ENCODE data around the gene CPLX1.
"Not testable (repeated sequence)": the region's sequence is repeated elsewhere in the genome, so short reads cannot be mapped to it uniquely, and the experiment has no call there.

Gene CPLX1

DNA sequence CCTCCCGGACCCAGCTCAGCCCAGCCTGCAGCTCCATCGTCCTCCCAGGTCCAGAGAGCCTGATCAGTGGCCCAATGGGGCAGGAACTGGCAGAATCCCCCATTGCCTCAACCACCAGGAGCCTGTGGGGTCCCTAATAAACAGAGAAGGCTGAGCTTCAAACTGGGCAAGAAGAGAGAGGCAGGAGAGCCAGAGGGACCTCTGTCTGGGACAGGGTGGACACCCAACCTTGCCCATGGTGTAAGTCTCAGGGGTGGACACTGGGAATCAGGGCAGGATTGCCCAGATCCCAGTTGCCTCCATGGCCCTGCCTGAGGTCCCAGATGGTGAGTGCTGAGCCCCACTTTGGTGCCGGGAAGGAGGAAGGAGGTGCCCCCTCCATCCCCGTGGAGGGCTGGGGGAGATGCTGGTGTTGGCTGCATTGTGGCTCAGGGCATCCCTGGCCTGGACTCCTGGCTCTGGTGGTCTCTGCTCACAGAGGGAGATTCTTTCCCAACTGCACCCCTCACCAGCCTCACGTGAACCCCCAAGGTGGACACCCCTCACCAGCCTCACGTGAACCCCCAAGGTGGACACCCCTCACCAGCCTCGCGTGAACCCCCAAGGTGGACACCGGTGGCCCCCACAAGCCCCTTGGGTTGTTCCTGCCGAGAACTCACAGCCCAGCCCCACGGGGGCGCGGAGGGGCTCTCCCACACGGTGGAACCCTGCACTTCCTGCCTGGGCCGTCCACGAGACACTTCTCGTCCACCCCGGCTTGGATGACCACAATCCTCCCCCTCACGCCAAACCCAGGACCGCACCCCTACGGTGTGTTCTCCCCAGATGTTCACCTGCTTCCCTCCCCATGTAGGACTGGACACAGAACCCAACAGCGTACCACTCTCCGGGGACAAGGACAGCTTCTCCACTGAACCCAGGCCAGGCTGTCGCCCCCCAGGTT, 5.4 kb downstream of the CPLX1 start:
- H3K9me3 ChIP-seq (ENCODE audit: control insufficient read depth, low read length) = no peaks in the 10 kb centered on the region
- no peak overlapping the region for H3K4me3 ChIP-seq (ENCODE audit: low read length)
- peaks cover 1% of the 10 kb centered on the region for H3K4me1 ChIP-seq (ENCODE audit: control insufficient read depth, insufficient read depth, low read length)
- H3K27me3 ChIP-seq (ENCODE audit: control insufficient read depth, insufficient read depth, low read length) = peaks cover 49% of the 10 kb centered on the region
- no peak overlapping the region for H3K9ac ChIP-seq (ENCODE audit: low read length)
- H3K36me3 ChIP-seq (ENCODE audit: control insufficient read depth, insufficient read depth, low read length) = no peaks in the 10 kb centered on the region

DNA sequence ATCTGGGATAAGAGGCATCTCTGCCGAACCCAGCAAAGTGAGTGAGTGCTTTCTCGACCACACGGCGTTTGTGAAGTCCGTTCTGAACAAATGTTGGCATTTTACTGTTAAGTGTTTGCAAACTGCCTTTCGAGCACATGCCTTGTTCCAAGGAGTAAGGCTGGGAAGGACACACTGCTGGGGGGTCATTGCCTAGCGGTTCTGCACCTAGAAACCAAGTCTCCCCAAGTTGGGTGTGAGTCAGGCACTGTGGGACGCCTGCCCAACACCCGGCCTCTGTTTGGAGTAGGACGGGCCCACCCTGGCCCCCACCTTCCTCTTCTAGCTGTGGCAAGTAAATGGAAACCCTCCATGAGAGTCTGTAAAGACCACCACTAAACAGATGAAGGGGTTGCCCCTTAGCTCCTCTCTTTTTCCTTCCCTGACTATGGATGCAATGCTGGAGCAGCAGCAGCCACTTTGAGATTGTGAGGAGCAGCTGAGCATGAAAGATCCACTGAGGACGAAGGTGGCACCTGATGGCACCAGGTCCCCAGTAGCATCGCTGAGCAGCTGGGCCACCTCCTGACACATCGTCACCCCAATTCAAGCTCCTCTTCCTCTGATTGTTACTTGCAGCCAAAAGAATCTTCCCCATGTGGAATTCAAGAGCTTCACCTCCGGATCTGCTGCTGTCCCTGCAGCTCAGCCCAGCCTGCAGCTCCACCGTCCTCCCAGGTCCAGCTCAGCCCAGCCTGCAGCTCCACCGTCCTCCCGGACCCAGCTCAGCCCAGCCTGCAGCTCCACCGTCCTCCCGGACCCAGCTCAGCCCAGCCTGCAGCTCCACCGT, 6.3 kb downstream of the CPLX1 start:
- H3K9ac ChIP-seq (ENCODE audit: low read length) = no peak overlapping the region
- H3K4me3 ChIP-seq (ENCODE audit: low read length) = no peak overlapping the region
- H3K9me3 ChIP-seq (ENCODE audit: control insufficient read depth, low read length) = no peaks in the 10 kb centered on the region
- H3K27me3 ChIP-seq (ENCODE audit: control insufficient read depth, insufficient read depth, low read length) = peaks cover 40% of the 10 kb centered on the region
- no peaks in the 10 kb centered on the region for H3K36me3 ChIP-seq (ENCODE audit: control insufficient read depth, insufficient read depth, low read length)
- H3K4me1 ChIP-seq (ENCODE audit: control insufficient read depth, insufficient read depth, low read length) = peaks cover 4% of the 10 kb centered on the region

DNA sequence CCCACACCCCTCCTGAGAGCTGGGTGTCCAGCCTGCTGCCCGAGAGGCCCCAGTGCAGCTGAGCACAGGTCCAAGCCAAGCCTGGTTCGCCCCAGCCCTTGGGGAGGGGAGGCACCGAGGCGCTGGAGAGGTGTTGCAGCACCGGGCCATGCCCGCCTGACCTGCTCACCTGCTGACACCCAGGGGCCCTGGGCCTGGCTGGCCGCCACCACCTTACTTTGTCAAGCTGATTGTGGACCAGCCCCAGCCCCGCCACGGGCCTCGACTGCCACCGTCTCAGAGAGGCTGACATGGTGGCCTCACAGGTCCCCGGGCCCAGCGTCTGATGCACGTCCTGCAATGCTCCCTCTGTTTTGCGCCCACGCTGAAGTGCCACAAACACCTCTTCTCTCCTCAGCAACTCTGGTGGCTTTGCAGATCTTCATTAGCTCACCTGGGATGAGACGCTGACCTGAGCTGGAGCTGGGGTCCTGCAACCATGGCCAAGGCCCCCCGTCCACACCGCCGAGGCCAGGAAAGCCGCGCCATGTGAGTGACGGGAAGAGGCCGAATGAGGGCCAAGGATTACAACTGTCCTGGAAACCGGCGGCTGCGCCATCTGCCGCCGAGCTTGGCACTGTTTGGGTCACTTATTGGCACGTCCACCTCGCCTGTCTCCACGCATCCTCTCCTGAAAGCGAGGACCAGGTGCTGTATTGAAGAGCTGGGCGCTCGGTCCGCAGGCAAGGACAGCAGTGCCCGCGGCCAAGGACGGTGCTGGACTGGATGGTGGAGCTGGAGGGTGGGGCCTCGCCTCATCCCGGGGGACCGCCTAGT, 7.6 kb downstream of the CPLX1 start:
- no peak overlapping the region for H3K9ac ChIP-seq (ENCODE audit: low read length)
- no peaks in the 10 kb centered on the region for H3K9me3 ChIP-seq (ENCODE audit: control insufficient read depth, low read length)
- H3K4me3 ChIP-seq (ENCODE audit: low read length) = no peak overlapping the region
- peaks cover 33% of the 10 kb centered on the region for H3K27me3 ChIP-seq (ENCODE audit: control insufficient read depth, insufficient read depth, low read length)
- no peaks in the 10 kb centered on the region for H3K36me3 ChIP-seq (ENCODE audit: control insufficient read depth, insufficient read depth, low read length)
- peaks cover 4% of the 10 kb centered on the region for H3K4me1 ChIP-seq (ENCODE audit: control insufficient read depth, insufficient read depth, low read length)

DNA sequence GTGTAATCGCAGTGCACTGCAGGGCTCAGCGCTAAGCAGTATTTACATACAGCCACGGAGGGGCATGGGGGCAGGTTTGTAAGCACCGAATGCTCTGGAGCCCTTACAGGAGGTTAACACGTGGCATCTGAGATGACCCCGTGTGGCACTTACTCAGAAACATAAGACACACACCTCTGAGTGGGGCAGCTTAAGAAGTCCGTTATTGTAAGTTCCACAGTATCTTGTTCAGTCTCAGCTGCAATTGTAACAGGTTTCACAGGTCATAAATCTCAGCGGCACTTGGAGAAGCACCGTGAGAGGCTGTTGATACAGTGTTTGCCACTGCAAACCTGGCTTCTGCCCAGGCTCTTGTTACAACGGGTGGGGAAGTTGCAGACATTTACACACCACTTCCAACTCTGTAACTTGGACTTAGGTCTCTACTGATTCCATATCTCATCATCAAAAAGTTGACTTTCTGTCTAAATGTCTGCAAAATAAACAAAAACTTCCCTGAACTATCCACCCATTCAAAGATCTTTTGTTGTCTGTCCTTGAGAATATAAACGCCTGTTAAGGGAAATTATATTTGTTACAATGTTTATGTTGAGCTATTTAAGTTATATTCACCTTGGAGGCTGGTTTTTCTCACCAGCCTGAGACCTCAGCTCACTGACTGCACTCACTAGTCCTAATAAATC, 10.3 kb downstream of the CPLX1 start:
- peaks cover 13% of the 10 kb centered on the region for H3K27me3 ChIP-seq (ENCODE audit: control insufficient read depth, insufficient read depth, low read length)
- H3K4me3 ChIP-seq (ENCODE audit: low read length) = no peak overlapping the region

DNA sequence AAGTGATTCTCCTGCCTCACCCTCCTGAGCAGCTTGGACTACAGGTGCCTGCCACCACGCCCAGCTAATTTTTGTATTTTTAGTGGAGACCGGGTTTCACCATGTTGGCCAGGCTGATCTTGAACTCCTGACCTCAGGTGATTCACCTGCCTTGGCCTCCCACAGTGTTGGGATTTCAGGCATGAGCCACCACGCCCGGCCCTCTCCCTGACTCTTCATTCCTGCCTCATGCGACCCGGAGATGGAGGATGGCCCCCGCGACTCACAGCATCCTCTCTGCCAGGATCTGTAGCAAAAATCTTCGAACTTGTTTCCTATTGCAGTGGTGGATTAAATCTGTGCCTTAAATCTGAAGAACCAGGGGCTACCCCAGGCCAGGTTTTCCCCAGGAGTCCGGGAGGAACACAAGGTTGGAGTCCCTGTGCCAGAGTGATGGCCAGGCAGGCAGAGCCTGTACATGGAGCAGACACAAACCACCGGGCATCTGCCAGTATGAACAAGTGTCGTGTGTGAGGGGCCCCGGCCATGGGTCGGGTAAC, 11.5 kb downstream of the CPLX1 start:
- no peak overlapping the region for H3K4me3 ChIP-seq (ENCODE audit: low read length)
- H3K9me3 ChIP-seq (ENCODE audit: control insufficient read depth, low read length) = no peaks in the 10 kb centered on the region
- no peak overlapping the region for H3K9ac ChIP-seq (ENCODE audit: low read length)
- peaks cover 4% of the 10 kb centered on the region for H3K4me1 ChIP-seq (ENCODE audit: control insufficient read depth, insufficient read depth, low read length)
- H3K27me3 ChIP-seq (ENCODE audit: control insufficient read depth, insufficient read depth, low read length) = peaks cover 9% of the 10 kb centered on the region
- no peaks in the 10 kb centered on the region for H3K36me3 ChIP-seq (ENCODE audit: control insufficient read depth, insufficient read depth, low read length)

More for the DNA sequence above, 10.3 kb downstream of the CPLX1 start:
- Histone ChIP-seq H3K9me3 (ENCODE audit: control insufficient read depth, low read length) (no peaks in the 10 kb centered on the region), H3K4me1 (ENCODE audit: control insufficient read depth, insufficient read depth, low read length) (peaks cover 4% of the 10 kb centered on the region), H3K9ac (ENCODE audit: low read length) (no peak overlapping the region), H3K36me3 (ENCODE audit: control insufficient read depth, insufficient read depth, low read length) (no peaks in the 10 kb centered on the region)

DNA sequence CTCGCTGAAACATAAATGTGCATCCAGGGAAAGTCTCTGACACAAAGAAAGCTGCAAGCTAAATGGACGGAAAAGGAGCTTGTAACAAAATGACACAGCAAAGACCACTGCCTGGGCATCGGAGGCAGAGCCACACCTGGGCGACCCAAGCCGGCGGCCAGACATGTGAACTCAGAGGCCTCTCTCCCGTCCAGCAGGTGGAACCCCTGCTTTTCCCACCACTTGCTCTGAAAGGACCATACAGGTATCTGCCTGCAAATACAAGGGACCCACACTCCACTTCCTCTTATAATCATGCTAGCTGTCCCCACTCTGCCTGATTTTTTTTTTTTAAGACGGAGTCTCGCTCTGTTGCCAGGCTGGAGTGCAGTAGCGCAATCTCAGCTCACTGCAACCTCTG, 12.0 kb downstream of the CPLX1 start:
- Histone ChIP-seq H3K9me3 (ENCODE audit: control insufficient read depth, low read length) (no peaks in the 10 kb centered on the region), H3K4me1 (ENCODE audit: control insufficient read depth, insufficient read depth, low read length) (peaks cover 4% of the 10 kb centered on the region), H3K36me3 (ENCODE audit: control insufficient read depth, insufficient read depth, low read length) (no peaks in the 10 kb centered on the region), H3K27me3 (ENCODE audit: control insufficient read depth, insufficient read depth, low read length) (peaks cover 9% of the 10 kb centered on the region), H3K9ac (ENCODE audit: low read length) (no peak overlapping the region), H3K4me3 (ENCODE audit: low read length) (no peak overlapping the region)

DNA sequence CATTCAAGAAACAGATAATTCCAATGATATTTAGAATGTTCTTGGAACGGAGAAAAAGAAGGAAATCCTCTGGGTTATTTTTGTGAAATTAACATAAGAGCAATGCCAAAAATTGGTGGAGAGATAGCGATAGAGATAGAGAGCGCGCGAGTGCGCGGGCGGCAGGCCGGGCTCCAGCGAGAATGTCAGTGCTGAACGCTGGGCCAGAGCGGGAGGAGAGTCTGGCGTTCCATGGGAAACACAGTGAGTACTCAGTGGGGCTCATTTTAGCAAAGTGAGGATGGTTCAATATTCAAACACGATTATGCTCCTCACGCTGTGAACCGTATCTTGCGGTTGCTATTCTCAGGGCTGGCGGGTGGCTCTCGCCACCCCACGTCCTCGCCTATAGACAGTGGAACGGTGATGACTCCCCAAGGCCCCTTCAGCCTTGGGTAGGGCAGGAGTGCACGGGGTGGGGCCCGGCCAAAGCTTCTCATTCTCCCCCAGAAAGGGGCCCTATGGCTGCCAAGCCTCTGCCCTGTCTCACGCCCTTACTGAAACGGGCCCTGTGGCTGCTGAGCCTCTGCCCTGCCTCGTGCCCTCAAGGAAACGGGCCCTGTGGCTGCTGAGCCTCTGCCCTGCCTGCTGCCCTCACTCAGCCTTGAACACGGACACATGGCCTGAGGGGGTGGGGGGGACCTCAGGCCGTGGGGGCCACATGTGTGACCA, 16.9 kb downstream of the CPLX1 start:
- peaks cover 4% of the 10 kb centered on the region for H3K27me3 ChIP-seq (ENCODE audit: control insufficient read depth, insufficient read depth, low read length)
- H3K9ac ChIP-seq (ENCODE audit: low read length) = no peak overlapping the region
- H3K4me3 ChIP-seq (ENCODE audit: low read length) = no peak overlapping the region
- H3K36me3 ChIP-seq (ENCODE audit: control insufficient read depth, insufficient read depth, low read length) = no peaks in the 10 kb centered on the region
- H3K4me1 ChIP-seq (ENCODE audit: control insufficient read depth, insufficient read depth, low read length) = no peaks in the 10 kb centered on the region
- no peaks in the 10 kb centered on the region for H3K9me3 ChIP-seq (ENCODE audit: control insufficient read depth, low read length)

DNA sequence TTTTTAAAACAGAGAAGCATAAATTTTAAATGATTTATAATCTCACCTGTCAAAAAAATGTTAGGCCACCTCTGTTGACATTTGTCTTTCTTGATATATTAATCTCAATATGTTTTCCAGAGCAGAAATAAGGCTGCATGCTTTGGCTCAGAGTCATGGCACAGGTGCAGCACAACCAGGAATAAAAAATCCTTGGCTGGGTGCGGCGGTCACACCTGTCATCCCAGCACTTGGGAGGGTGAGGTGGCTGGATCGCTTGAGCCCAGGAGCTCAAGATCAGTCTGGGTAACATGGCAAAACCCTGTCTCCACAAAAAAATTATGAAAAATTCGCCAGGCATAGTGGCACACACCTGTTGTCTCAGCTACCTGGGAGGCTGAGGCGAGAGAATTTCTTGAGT, 18.1 kb downstream of the CPLX1 start:
- H3K9ac ChIP-seq (ENCODE audit: low read length) = no peak overlapping the region
- no peak overlapping the region for H3K4me3 ChIP-seq (ENCODE audit: low read length)
- H3K27me3 ChIP-seq (ENCODE audit: control insufficient read depth, insufficient read depth, low read length) = peaks cover 4% of the 10 kb centered on the region
- no peaks in the 10 kb centered on the region for H3K9me3 ChIP-seq (ENCODE audit: control insufficient read depth, low read length)
- H3K36me3 ChIP-seq (ENCODE audit: control insufficient read depth, insufficient read depth, low read length) = no peaks in the 10 kb centered on the region
- H3K4me1 ChIP-seq (ENCODE audit: control insufficient read depth, insufficient read depth, low read length) = no peaks in the 10 kb centered on the region

DNA sequence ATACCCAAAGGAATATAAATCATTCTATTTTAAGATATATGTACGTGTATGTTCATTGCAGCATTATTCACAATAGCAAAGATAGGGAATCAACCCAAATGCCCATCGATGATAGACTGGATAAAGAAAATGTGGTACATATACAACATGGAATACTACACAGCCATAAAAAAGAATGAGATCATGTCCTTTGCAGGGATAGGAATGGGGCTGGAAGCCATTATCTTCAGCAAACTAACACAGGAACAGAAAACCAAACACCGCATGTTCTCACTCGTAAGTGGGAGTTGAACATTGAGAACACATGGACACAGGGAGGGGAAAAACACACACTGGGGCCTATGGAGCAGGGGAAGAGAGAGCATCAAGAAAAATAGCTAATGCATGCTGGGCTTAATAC, 18.9 kb downstream of the CPLX1 start:
- H3K27me3 ChIP-seq (ENCODE audit: control insufficient read depth, insufficient read depth, low read length); H3K9ac ChIP-seq (ENCODE audit: low read length); H3K36me3 ChIP-seq (ENCODE audit: control insufficient read depth, insufficient read depth, low read length); H3K9me3 ChIP-seq (ENCODE audit: control insufficient read depth, low read length); H3K4me3 ChIP-seq (ENCODE audit: low read length); H3K4me1 ChIP-seq (ENCODE audit: control insufficient read depth, insufficient read depth, low read length): not testable (repeated sequence)

DNA sequence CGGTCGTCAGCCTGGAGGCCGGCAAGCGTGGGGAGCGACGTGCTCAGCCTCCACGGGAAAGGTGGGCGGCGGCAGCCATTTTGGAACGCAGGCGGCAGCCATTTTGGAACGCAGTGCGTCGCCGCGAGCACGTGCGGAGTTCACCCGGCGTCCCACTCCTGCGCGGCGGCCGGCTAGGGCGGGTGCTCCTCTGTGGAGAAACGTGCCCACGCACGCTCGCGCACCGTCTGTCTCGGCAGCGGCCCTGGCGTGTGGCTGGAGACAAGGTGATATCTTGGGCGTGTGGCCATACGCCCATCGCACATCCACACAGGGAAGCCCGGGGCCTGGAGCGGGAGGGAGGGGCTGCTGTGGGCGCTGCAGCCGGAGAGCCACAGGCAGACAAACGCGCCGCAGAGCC, 21.1 kb downstream of the CPLX1 start:
- H3K27me3 ChIP-seq (ENCODE audit: control insufficient read depth, insufficient read depth, low read length) = no peaks in the 10 kb centered on the region
- H3K4me3 ChIP-seq (ENCODE audit: low read length) = no peak overlapping the region
- H3K9ac ChIP-seq (ENCODE audit: low read length) = no peak overlapping the region
- H3K36me3 ChIP-seq (ENCODE audit: control insufficient read depth, insufficient read depth, low read length) = no peaks in the 10 kb centered on the region
- no peaks in the 10 kb centered on the region for H3K4me1 ChIP-seq (ENCODE audit: control insufficient read depth, insufficient read depth, low read length)
- no peaks in the 10 kb centered on the region for H3K9me3 ChIP-seq (ENCODE audit: control insufficient read depth, low read length)

DNA sequence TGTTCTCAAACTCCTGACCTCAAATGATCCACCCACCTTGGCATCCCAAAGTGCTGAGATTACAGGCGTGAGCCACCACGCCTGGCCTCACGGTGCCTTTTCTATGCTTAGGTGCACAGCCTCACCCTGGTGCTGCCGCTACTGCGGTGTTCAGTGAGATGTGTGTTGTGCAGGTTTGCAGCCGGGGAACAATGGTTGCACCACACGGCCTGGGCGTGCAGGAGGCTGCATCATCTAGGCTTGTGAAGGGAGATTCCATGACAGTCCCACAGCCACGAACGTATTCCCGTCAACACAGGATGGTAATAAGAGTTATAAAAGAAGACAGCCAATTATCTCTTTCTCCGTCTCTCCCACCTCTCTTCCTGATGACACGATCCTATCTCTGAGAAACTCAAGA, 22.0 kb downstream of the CPLX1 start:
- no peak overlapping the region for H3K4me3 ChIP-seq (ENCODE audit: low read length)
- H3K9ac ChIP-seq (ENCODE audit: low read length) = no peak overlapping the region
- H3K27me3 ChIP-seq (ENCODE audit: control insufficient read depth, insufficient read depth, low read length) = no peaks in the 10 kb centered on the region
- peaks cover 6% of the 10 kb centered on the region for H3K4me1 ChIP-seq (ENCODE audit: control insufficient read depth, insufficient read depth, low read length)
- H3K36me3 ChIP-seq (ENCODE audit: control insufficient read depth, insufficient read depth, low read length) = no peaks in the 10 kb centered on the region
- no peaks in the 10 kb centered on the region for H3K9me3 ChIP-seq (ENCODE audit: control insufficient read depth, low read length)

All from mucosa of stomach (tissue), 1 donor.